K562 (cell line): ENCODE data around the gene RNF187. TPM values are rescaled to one million over a fixed set of nuclear protein-coding genes. Genes with fewer than 3 reads are reported as not detected.
A peak's percentile ranks its signal among the peaks of the same experiment; 100 is the strongest.

Experiments
- ATAC-seq: fragments of 200-7000 bp; cut with Tn5 transposase; 3 replicates; pipeline ENCODE4 v1.9.1; 2020; ENCODE audit warnings: moderate library complexity
- BruUV-seq: library from RNA; stranded (reverse); fragments of 400-500 nt; replicated peaks from 2 replicates; lab custom pipeline; 2021; lab: Mats Ljungman, UMichigan
- CTCF ChIA-PET: fragments of 300-600 bp; formaldehyde crosslinking; extraction: SDS; loops from one replicate; lab custom pipeline; 2021; ENCODE audit warnings: low intra/inter-chr PET ratio; lab: Yijun Ruan, JAX
- POLR2A ChIA-PET: fragments of 300-600, 350-650 bp; sonication (Branson Sonifier 250); formaldehyde crosslinking; extraction: SDS; loops from one replicate; lab custom pipeline; 2021; ENCODE audit warnings: antibody characterized with exemption, inconsistent platforms; lab: Yijun Ruan, JAX
- DNase-seq, 4 experiments: peaks; one replicate each; pipeline versions ENCODE4 v3.0.0 to v3.0.0-alpha.2; 2011 to 2018; ENCODE audit warnings: low spot score in 3 of 4, mixed read lengths in 3 of 4; ENCODE audit errors: extremely low read depth in 1 of 4
- FAIRE-seq: peaks from 2 replicates; lab custom pipeline; 2011; peaks lifted over from hg19 to GRCh38; lab: Jason Lieb, UNC
- H2AFZ ChIP-seq: 2 replicates; pipeline ENCODE4 v1.6.0; 2011; ENCODE audit warnings: low read depth, low read length, control low read depth, inconsistent platforms
- H3K27ac ChIP-seq: fragments of 200-600 bp; 3 replicates; pipeline ENCODE4 v1.8.0; 2011; ENCODE audit warnings: low read depth, mild to moderate bottlenecking, control low read depth, inconsistent platforms, low read length, moderate library complexity, mixed read lengths; ENCODE audit errors: extremely low read depth
- H3K27me3 ChIP-seq, 2 experiments: fragments of 300-600 bp in 1 of 2; 2 replicates in 1 of 2; 3 replicates in 1 of 2; pipeline versions ENCODE4 v1.6.0 to v1.8.0; 2011; ENCODE audit warnings: inconsistent platforms in 2 of 2, low read length in 2 of 2, mild to moderate bottlenecking in 1 of 2, mixed read lengths in 1 of 2, moderate library complexity in 1 of 2; ENCODE audit not compliant: control insufficient read depth in 2 of 2, insufficient read depth in 2 of 2
- H3K36me3 ChIP-seq: fragments of 300-600 bp; 3 replicates; pipeline ENCODE4 v1.8.0; 2011; ENCODE audit warnings: mild to moderate bottlenecking, low read length, inconsistent platforms; ENCODE audit not compliant: control insufficient read depth, insufficient read depth
- H3K4me1 ChIP-seq, 2 experiments: fragments of 200-600 bp in 1 of 2; replicated peaks in 1 of 2; 2 replicates in 1 of 2; 3 replicates in 1 of 2; pipeline versions ENCODE4 v1.5.1 to v1.8.0; 2011; ENCODE audit warnings: inconsistent platforms in 2 of 2, low read length in 2 of 2, mild to moderate bottlenecking in 1 of 2, mixed read lengths in 1 of 2, moderate library complexity in 1 of 2; ENCODE audit not compliant: control insufficient read depth in 2 of 2, insufficient read depth in 2 of 2
- H3K4me2 ChIP-seq: 2 replicates; pipeline ENCODE4 v1.6.1; 2011; ENCODE audit warnings: low read length, control low read depth, inconsistent platforms, mixed read lengths; ENCODE audit not compliant: insufficient read depth
- H3K4me3 ChIP-seq: fragments of 200-600 bp; sonication (generic), shearing (Covaris generic); 2 replicates; pipeline ENCODE4 v1.5.1; 2016; ENCODE audit warnings: control low read depth, inconsistent platforms
- H3K79me2 ChIP-seq: fragments of 200-600 bp; 3 replicates; pipeline ENCODE4 v1.8.0; 2011; ENCODE audit warnings: low read length, inconsistent platforms; ENCODE audit not compliant: control insufficient read depth, insufficient read depth
- H3K9ac ChIP-seq, 2 experiments: 2 replicates each; pipeline versions ENCODE4 v1.6.0 to v1.6.1; 2011; ENCODE audit warnings: low read depth in 2 of 2, low read length in 2 of 2, control low read depth in 1 of 2, inconsistent platforms in 1 of 2, mild to moderate bottlenecking in 1 of 2, mixed read lengths in 1 of 2; ENCODE audit not compliant: insufficient read depth in 1 of 2
- H3K9me1 ChIP-seq: one replicate; pipeline ENCODE4 v1.6.0; 2011; ENCODE audit warnings: inconsistent platforms, mild to moderate bottlenecking, low read length, moderate library complexity; ENCODE audit not compliant: control insufficient read depth, insufficient read depth
- H3K9me3 ChIP-seq: replicated peaks from 2 replicates; pipeline ENCODE4 v1.5.1; 2011; ENCODE audit warnings: low read depth, low read length, inconsistent platforms; ENCODE audit not compliant: control insufficient read depth, insufficient read depth
- H4K20me1 ChIP-seq: replicated peaks from 2 replicates; pipeline ENCODE4 v1.6.1; 2011; ENCODE audit warnings: low read length, inconsistent platforms, mixed read lengths; ENCODE audit not compliant: control insufficient read depth, insufficient read depth
- CREM ChIP-seq: IDR thresholded peaks from 2 replicates; pipeline ENCODE4 v1.6.1; 2014; ENCODE audit warnings: antibody characterized with exemption, low read depth
- CTCF ChIP-seq, 3 experiments: IDR thresholded peaks in 2 of 3; conservative IDR thresholded peaks in 1 of 3; 2 replicates each; pipeline ENCODE4 v1.5.1; 2011 to 2012; ENCODE audit warnings: low read length in 3 of 3, mild to moderate bottlenecking in 3 of 3, control low read depth in 2 of 3, improper control_type of control experiment in 1 of 3, inconsistent platforms in 1 of 3, low read depth in 1 of 3, mixed read lengths in 1 of 3, moderate library complexity in 1 of 3; ENCODE audit not compliant: insufficient read depth in 2 of 3
- MTF1 ChIP-seq: fragments of 250-450 bp; sonication (Bioruptor Pico); IDR thresholded peaks from 2 replicates; pipeline ENCODE4 v1.9.0; 2021; ENCODE audit warnings: moderate library complexity, mild to moderate bottlenecking, inconsistent platforms, borderline replicate concordance
- RAD51 ChIP-seq: fragments of 450-650 bp; IDR thresholded peaks from 2 replicates; pipeline ENCODE4 v1.7.1; 2016; ENCODE audit warnings: low read depth, mild to moderate bottlenecking, borderline replicate concordance
- SMAD1 ChIP-seq: fragments of 150-350 bp; IDR thresholded peaks from 2 replicates; pipeline ENCODE4 v1.6.1; 2014; ENCODE audit warnings: low read length, low read depth; ENCODE audit not compliant: partially characterized antibody
- ZNF124 ChIP-seq: sonication (generic); formaldehyde crosslinking; IDR thresholded peaks from 2 replicates; pipeline ENCODE4 v1.8.1; 2022; ENCODE audit warnings: missing genetic modification reagents
- WGBS: fragments of 100-300 bp; shearing (Covaris generic); methylation state at CpG from one replicate; pipeline ENCODE4 v1.1.6; 2016; ENCODE audit warnings: low coverage, mixed read lengths; ENCODE audit not compliant: insufficient coverage; ENCODE audit errors: missing lambda C conversion rate; 5-methylcytosine and 5-hydroxymethylcytosine counted together
- in situ Hi-C: fragments of 300-500 bp; cut with MboI; formaldehyde crosslinking; loops from 4 replicates; pipeline ENCODE4 v1.15.0; 2018; ENCODE audit warnings: inconsistent platforms, mixed read lengths
- intact Hi-C: fragments of 100-400 bp; cut with micrococcal nuclease; formaldehyde crosslinking; loops from 2 replicates; pipeline ENCODE4 v1.14.2; 2022
- polyA plus RNA-seq, 8 experiments: library from polyadenylated mRNA; depleted of rRNA in 4 of 8; stranded (reverse) in 5 of 8; unstranded in 3 of 8; fragments of >200 nt; fragmentation: Nextera tagmentation in 2 of 8; fragmentation: Illumina TruSeq in 1 of 8; extraction: Ambion mirVana in 2 of 8; extraction: Trizol in 1 of 8; gene quantifications; 2 replicates each; pipeline versions ENCODE4 v1.2.1 to v1.2.3, GENCODE V29; 2011 to 2014; ENCODE audit warnings: inconsistent platforms in 1 of 8, missing spikeins in 1 of 8
- total RNA-seq, 7 experiments: library from RNA; depleted of rRNA in 6 of 7; stranded (reverse); fragments of >200 nt in 6 of 7; fragmentation: Illumina TruSeq in 2 of 7; extraction: Trizol in 2 of 7; gene quantifications; 2 replicates each; pipeline versions ENCODE4 v1.2.1 to v1.2.3, GENCODE V29; 2011 to 2021; ENCODE audit warnings: low replicate concordance in 1 of 7
- TF ChIP-seq, protein P1 (sequence below): sonication (generic); formaldehyde crosslinking; IDR thresholded peaks from 2 replicates; pipeline ENCODE4 v1.8.1; 2023; ENCODE audit warnings: mild to moderate bottlenecking, missing genetic modification reagents
- TF ChIP-seq, protein P2 (sequence below): sonication (generic); formaldehyde crosslinking; IDR thresholded peaks from 2 replicates; pipeline ENCODE4 v1.8.1; 2023; ENCODE audit warnings: mild to moderate bottlenecking, missing genetic modification reagents, moderate library complexity

RNF187 gene
- total and polyA plus RNA-seq, 9 of the 15 experiments (the other 6 are each of a cell fraction or from before 2014, with no cell fraction given), result 2.3 to 119 (median 41.9) TPM

GRCh38 chr1:228445843-228446650 is 41.1 kb upstream of the RNF187 start (continued):
- TF ChIP-seq, protein P1, sequence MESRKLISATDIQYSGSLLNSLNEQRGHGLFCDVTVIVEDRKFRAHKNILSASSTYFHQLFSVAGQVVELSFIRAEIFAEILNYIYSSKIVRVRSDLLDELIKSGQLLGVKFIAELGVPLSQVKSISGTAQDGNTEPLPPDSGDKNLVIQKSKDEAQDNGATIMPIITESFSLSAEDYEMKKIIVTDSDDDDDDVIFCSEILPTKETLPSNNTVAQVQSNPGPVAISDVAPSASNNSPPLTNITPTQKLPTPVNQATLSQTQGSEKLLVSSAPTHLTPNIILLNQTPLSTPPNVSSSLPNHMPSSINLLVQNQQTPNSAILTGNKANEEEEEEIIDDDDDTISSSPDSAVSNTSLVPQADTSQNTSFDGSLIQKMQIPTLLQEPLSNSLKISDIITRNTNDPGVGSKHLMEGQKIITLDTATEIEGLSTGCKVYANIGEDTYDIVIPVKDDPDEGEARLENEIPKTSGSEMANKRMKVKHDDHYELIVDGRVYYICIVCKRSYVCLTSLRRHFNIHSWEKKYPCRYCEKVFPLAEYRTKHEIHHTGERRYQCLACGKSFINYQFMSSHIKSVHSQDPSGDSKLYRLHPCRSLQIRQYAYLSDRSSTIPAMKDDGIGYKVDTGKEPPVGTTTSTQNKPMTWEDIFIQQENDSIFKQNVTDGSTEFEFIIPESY, result peak; percentile 93
- TF ChIP-seq CREM (0 out of 2 replicates have a peak, but pooled peaks have one; percentile 8), RAD51 (0 out of 2 replicates have a peak, but pooled peaks have one; percentile 36), ZNF124 (CRISPR knock-in tag) (no peak)

DNA sequence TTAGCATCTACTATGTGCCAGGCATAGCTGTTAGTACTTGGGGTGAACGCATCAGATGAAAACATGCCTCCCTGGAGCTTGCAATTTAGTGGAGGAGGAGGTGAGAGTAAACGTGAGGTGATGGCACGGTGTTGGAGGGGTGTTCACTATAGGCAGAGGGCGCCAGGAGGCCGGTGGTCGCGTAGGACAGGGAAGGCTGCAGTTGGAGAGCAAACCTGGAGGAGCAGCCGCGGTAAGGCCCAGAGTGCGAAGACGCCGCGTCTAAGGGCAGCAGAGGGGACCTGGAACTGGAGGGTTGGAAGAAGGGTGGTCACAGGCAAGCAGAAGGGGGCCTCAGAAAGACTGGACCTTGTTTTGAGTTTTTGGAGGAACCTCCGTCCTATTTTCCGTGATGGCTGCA is 40.3 kb upstream of the RNF187 start:
- H2AFZ ChIP-seq, result no peak overlapping the region
- FAIRE-seq, result no peak
- 55% methylated on average over 15 of the region's 15 CpGs for WGBS
- no peak overlapping the region for H3K27ac ChIP-seq
- H3K9me3 ChIP-seq, result no peaks in the 10 kb centered on the region
- CTCF ChIA-PET, result interaction anchor here (0.7 kb wide), 1 partner anchor 39 kb away, joined by 3 read pairs; no protein-coding TSS in a partner anchor
- no peak for DNase-seq
- in situ Hi-C loops, result no loop called here
- no peaks in the 10 kb centered on the region for H4K20me1 ChIP-seq
- H3K9ac ChIP-seq, result no peak overlapping the region
- H3K79me2 ChIP-seq, result no peaks in the 10 kb centered on the region
- BruUV-seq, result no TSS peak
- intact Hi-C loops, result no loop called here
- TF ChIP-seq, protein P1, result peak; percentile 76
- 0 out of 6 replicates have a peak, but pooled peaks of 1 of the 3 experiments have one; percentile 11 for TF ChIP-seq CTCF (IDR thresholded peaks at IDR 0.05 in 2 of 3, conservative IDR thresholded peaks at IDR 0.05 in 1 of 3; ENCODE audit: insufficient read depth in 2 of 3, low read depth in 1 of 3, low read length in 3 of 3)
- TF ChIP-seq MTF1, result no peak
- TF ChIP-seq SMAD1, result no peak
- TF ChIP-seq, protein P2, sequence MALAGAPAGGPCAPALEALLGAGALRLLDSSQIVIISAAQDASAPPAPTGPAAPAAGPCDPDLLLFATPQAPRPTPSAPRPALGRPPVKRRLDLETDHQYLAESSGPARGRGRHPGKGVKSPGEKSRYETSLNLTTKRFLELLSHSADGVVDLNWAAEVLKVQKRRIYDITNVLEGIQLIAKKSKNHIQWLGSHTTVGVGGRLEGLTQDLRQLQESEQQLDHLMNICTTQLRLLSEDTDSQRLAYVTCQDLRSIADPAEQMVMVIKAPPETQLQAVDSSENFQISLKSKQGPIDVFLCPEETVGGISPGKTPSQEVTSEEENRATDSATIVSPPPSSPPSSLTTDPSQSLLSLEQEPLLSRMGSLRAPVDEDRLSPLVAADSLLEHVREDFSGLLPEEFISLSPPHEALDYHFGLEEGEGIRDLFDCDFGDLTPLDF (CRISPR knock-in tag), result no peak
- TF ChIP-seq, all 486 proteins: peak for 2
- Histone ChIP-seq H3K4me1 (peaks cover 4 to 12% of the 10 kb centered on the region in 2 experiments), H3K4me3 (no peak overlapping the region), H3K4me2 (no peak overlapping the region), H3K9me1 (peaks cover 1% of the 10 kb centered on the region), H3K27me3 (no peaks in the 10 kb centered on the region), H3K36me3 (no peaks in the 10 kb centered on the region; the same call in 2 of the 3 replicates)
- peak; percentile 22; the same call in 1 of the 3 replicates for ATAC-seq
- POLR2A ChIA-PET, result interaction anchor here (7.7 kb wide), 1 partner anchor 10 kb away, joined by 58 read pairs; a partner anchor contains a TSS
